ENCODE data around the gene ZMIZ1. TPM values are rescaled to one million over a fixed set of nuclear protein-coding genes. Genes with fewer than 3 reads are reported as not detected.

ZMIZ1 gene
- total and polyA plus RNA-seq, 2 donors (not counting 1 experiment from before 2014, with no cell fraction given), result 6.3 to 30.6 TPM

- Histone ChIP-seq H3K79me2 (ENCODE audit: control insufficient read depth, insufficient read depth, low read length) (peaks cover 94% of the 10 kb centered on the region), H3K4me3 (replicated peaks in 1 of 4; ENCODE audit: control extremely low read depth in 1 of 4, insufficient read depth in 1 of 4, low read depth in 3 of 4, low read length in 4 of 4) (no peak overlapping the region), H3K9ac (ENCODE audit: insufficient read depth, low read length) (peak overlapping the region; percentile 24), H2AFZ (ENCODE audit: low read length) (no peak overlapping the region), H3K36me3 (ENCODE audit: control insufficient read depth, insufficient read depth, low read length) (peaks cover 1% of the 10 kb centered on the region), H3K27me3 (ENCODE audit: control insufficient read depth, insufficient read depth, low read length) (no peaks in the 10 kb centered on the region), H3K9me3 (ENCODE audit: control insufficient read depth, insufficient read depth, low read depth, low read length) (no peaks in the 10 kb centered on the region), H3K4me1 (ENCODE audit: control insufficient read depth, extremely low read depth, insufficient read depth, low read length) (peaks cover 31% of the 10 kb centered on the region), H3K27ac (ENCODE audit: insufficient read depth, low read length) (peak overlapping the region; percentile 79), H3K4me2 (ENCODE audit: extremely low read depth, insufficient read depth, low read length) (peak overlapping the region; percentile 32), H4K20me1 (ENCODE audit: control insufficient read depth, extremely low read depth, insufficient read depth, low read length) (no peaks in the 10 kb centered on the region)
- no peak for TF ChIP-seq EZH2 (IDR thresholded peaks at IDR 0.05; ENCODE audit: low read length, missing control alignments)
- TF ChIP-seq CTCF (conservative IDR thresholded peaks at IDR 0.05 in 1 of 2, IDR thresholded peaks at IDR 0.05 in 1 of 2; ENCODE audit: low read depth in 1 of 2, low read length in 2 of 2), result no peak
- DNase-seq (ENCODE audit: low read depth in 2 of 2), result no peak
Measured at GRCh38 chr10:79094412-79095175, 25.8 kb downstream of the ZMIZ1 start.

- Histone ChIP-seq H3K36me3 (ENCODE audit: control insufficient read depth, insufficient read depth, low read length) (peaks cover 1% of the 10 kb centered on the region), H3K27ac (ENCODE audit: insufficient read depth, low read length) (no peak overlapping the region), H4K20me1 (ENCODE audit: control insufficient read depth, extremely low read depth, insufficient read depth, low read length) (no peaks in the 10 kb centered on the region), H2AFZ (ENCODE audit: low read length) (no peak overlapping the region), H3K4me3 (replicated peaks in 1 of 4; ENCODE audit: control extremely low read depth in 1 of 4, insufficient read depth in 1 of 4, low read depth in 3 of 4, low read length in 4 of 4) (no peak overlapping the region), H3K9ac (ENCODE audit: insufficient read depth, low read length) (no peak overlapping the region), H3K9me3 (ENCODE audit: control insufficient read depth, insufficient read depth, low read depth, low read length) (no peaks in the 10 kb centered on the region), H3K4me2 (ENCODE audit: extremely low read depth, insufficient read depth, low read length) (no peak overlapping the region), H3K79me2 (ENCODE audit: control insufficient read depth, insufficient read depth, low read length) (peaks cover 94% of the 10 kb centered on the region), H3K27me3 (ENCODE audit: control insufficient read depth, insufficient read depth, low read length) (no peaks in the 10 kb centered on the region), H3K4me1 (ENCODE audit: control insufficient read depth, extremely low read depth, insufficient read depth, low read length) (peaks cover 32% of the 10 kb centered on the region)
- DNase-seq (ENCODE audit: low read depth in 2 of 2), result no peak
- no peak for TF ChIP-seq EZH2 (IDR thresholded peaks at IDR 0.05; ENCODE audit: low read length, missing control alignments)
- no peak for TF ChIP-seq CTCF (conservative IDR thresholded peaks at IDR 0.05 in 1 of 2, IDR thresholded peaks at IDR 0.05 in 1 of 2; ENCODE audit: low read depth in 1 of 2, low read length in 2 of 2)
Measured at GRCh38 chr10:79095316-79095715, 26.6 kb downstream of the ZMIZ1 start.

- H3K79me2 ChIP-seq (ENCODE audit: control insufficient read depth, insufficient read depth, low read length), result peaks cover 94% of the 10 kb centered on the region
- no peak overlapping the region for H3K9ac ChIP-seq (ENCODE audit: insufficient read depth, low read length)
- H3K27ac ChIP-seq (ENCODE audit: insufficient read depth, low read length), result peak overlapping the region; percentile 39
- no peak overlapping the region for H2AFZ ChIP-seq (ENCODE audit: low read length)
- H3K4me2 ChIP-seq (ENCODE audit: extremely low read depth, insufficient read depth, low read length), result no peak overlapping the region
- H3K36me3 ChIP-seq (ENCODE audit: control insufficient read depth, insufficient read depth, low read length), result peaks cover 1% of the 10 kb centered on the region
- no peaks in the 10 kb centered on the region for H3K9me3 ChIP-seq (ENCODE audit: control insufficient read depth, insufficient read depth, low read depth, low read length)
- DNase-seq (ENCODE audit: low read depth in 2 of 2), result no peak
- H4K20me1 ChIP-seq (ENCODE audit: control insufficient read depth, extremely low read depth, insufficient read depth, low read length), result no peaks in the 10 kb centered on the region
- H3K27me3 ChIP-seq (ENCODE audit: control insufficient read depth, insufficient read depth, low read length), result no peaks in the 10 kb centered on the region
- peaks cover 40% of the 10 kb centered on the region for H3K4me1 ChIP-seq (ENCODE audit: control insufficient read depth, extremely low read depth, insufficient read depth, low read length)
- no peak overlapping the region for H3K4me3 ChIP-seq (replicated peaks in 1 of 4; ENCODE audit: control extremely low read depth in 1 of 4, insufficient read depth in 1 of 4, low read depth in 3 of 4, low read length in 4 of 4)
- TF ChIP-seq CTCF (conservative IDR thresholded peaks at IDR 0.05 in 1 of 2, IDR thresholded peaks at IDR 0.05 in 1 of 2; ENCODE audit: low read depth in 1 of 2, low read length in 2 of 2) (no peak), EZH2 (IDR thresholded peaks at IDR 0.05; ENCODE audit: low read length, missing control alignments) (no peak)
Measured at GRCh38 chr10:79096514-79096913, 27.7 kb downstream of the ZMIZ1 start.

All from fibroblast of lung (primary cell).